HCT116 (cell line): Measurements from ENCODE around the gene ITIH5. TPM values are rescaled to one million over a fixed set of nuclear protein-coding genes. Genes with fewer than 3 reads are reported as not detected.
"Not testable (repeated sequence)": the region's sequence is repeated elsewhere in the genome, so short reads cannot be mapped to it uniquely, and the experiment has no call there.

Source experiments
- ATAC-seq: fragments of 200-7000 bp; cut with Tn5 transposase; 2 replicates; pipeline ENCODE4 v1.9.1; 2020; ENCODE audit warnings: mild to moderate bottlenecking, moderate library complexity
- BruUV-seq: library from RNA; stranded (reverse); fragments of 400-500 nt; replicated peaks from 2 replicates; lab custom pipeline; 2021; lab: Mats Ljungman, UMichigan
- CTCF ChIA-PET: fragments of 300-600 bp; sonication (Branson Sonifier 250); formaldehyde crosslinking; loops from one replicate; lab custom pipeline; 2021; ENCODE audit warnings: antibody characterized with exemption; lab: Charles Lee
- POLR2A ChIA-PET: fragments of 300-600, 350-600 bp; sonication (Branson Sonifier 250); formaldehyde crosslinking; loops from one replicate; lab custom pipeline; 2021; ENCODE audit warnings: antibody characterized with exemption; lab: Charles Lee
- RAD21 ChIA-PET, 2 experiments: fragments of 300-600 bp; sonication (Branson Sonifier 250); formaldehyde crosslinking; loops; one replicate each; lab custom pipeline; 2023; ENCODE audit warnings: low total read pairs in 2 of 2; ENCODE audit not compliant: uncharacterized antibody in 2 of 2, unreplicated experiment in 2 of 2, low non-redundant PET in 1 of 2; lab: Charles Lee
- DNase-seq: peaks from one replicate; pipeline ENCODE4 v3.0.0-alpha.2; 2010; ENCODE audit warnings: low read depth, low spot score
- H2AFZ ChIP-seq: fragments of 200-600 bp; shearing (Covaris generic), sonication (generic); 2 replicates; pipeline ENCODE4 v1.6.1; 2017; ENCODE audit warnings: low read depth, mixed run types, mixed read lengths, antibody characterized with exemption, low read length; ENCODE audit not compliant: poor library complexity, severe bottlenecking
- H3K27ac ChIP-seq: 2 replicates; pipeline ENCODE4 v1.5.1; 2012; ENCODE audit warnings: low read depth, low read length
- H3K27me3 ChIP-seq: fragments of 200-600 bp; sonication (generic); 2 replicates; pipeline ENCODE4 v1.6.1; 2016; ENCODE audit warnings: mixed run types, low read length, mixed read lengths; ENCODE audit not compliant: insufficient read depth
- H3K36me3 ChIP-seq, 2 experiments: fragments of 200-500 bp in 1 of 2; fragments of 200-600 bp in 1 of 2; sonication (Bioruptor generic) in 1 of 2; sonication (generic) in 1 of 2; 2 replicates each; pipeline versions ENCODE4 v1.5.1 to v1.6.1; 2014 to 2016; ENCODE audit warnings: low read length in 2 of 2, inconsistent platforms in 1 of 2, mixed read lengths in 1 of 2, mixed run types in 1 of 2; ENCODE audit not compliant: insufficient read depth in 2 of 2, control insufficient read depth in 1 of 2
- H3K4me1 ChIP-seq, 2 experiments: fragments of 200-600 bp in 1 of 2; sonication (generic) in 1 of 2; 2 replicates each; pipeline versions ENCODE4 v1.5.1 to v1.6.1; 2012 to 2017; ENCODE audit warnings: low read length in 2 of 2, inconsistent platforms in 1 of 2, mild to moderate bottlenecking in 1 of 2, mixed read lengths in 1 of 2, mixed run types in 1 of 2, moderate library complexity in 1 of 2; ENCODE audit not compliant: insufficient read depth in 2 of 2, control insufficient read depth in 1 of 2
- H3K4me2 ChIP-seq: fragments of 200-600 bp; sonication (generic); 2 replicates; pipeline ENCODE4 v1.6.1; 2017; ENCODE audit warnings: mixed run types, low read length, mixed read lengths
- H3K4me3 ChIP-seq, 2 experiments: fragments of 200-600 bp in 1 of 2; sonication (generic) in 1 of 2; replicated peaks in 1 of 2; 2 replicates each; pipeline ENCODE4 v1.5.1; 2011 to 2016; ENCODE audit warnings: low read length in 2 of 2, control low read depth in 1 of 2, low read depth in 1 of 2, mild to moderate bottlenecking in 1 of 2, mixed read lengths in 1 of 2, mixed run types in 1 of 2
- H3K79me2 ChIP-seq: fragments of 200-600 bp; sonication (generic); 2 replicates; pipeline ENCODE4 v1.6.1; 2017; ENCODE audit warnings: mild to moderate bottlenecking, mixed run types, low read length, moderate library complexity, mixed read lengths; ENCODE audit not compliant: insufficient read depth
- H3K9ac ChIP-seq: fragments of 200-600 bp; sonication (generic); 2 replicates; pipeline ENCODE4 v1.6.1; 2016; ENCODE audit warnings: low read length, mixed read lengths
- H3K9me2 ChIP-seq: fragments of 200-600 bp; sonication (generic), shearing (Covaris generic); 2 replicates; pipeline ENCODE4 v1.6.1; 2017; ENCODE audit warnings: mixed run types, mild to moderate bottlenecking, moderate library complexity; ENCODE audit not compliant: insufficient read depth
- H3K9me3 ChIP-seq, 2 experiments: fragments of 200-500 bp in 1 of 2; fragments of 200-600 bp in 1 of 2; sonication (Bioruptor generic) in 1 of 2; sonication (generic) in 1 of 2; 2 replicates each; pipeline ENCODE4 v1.6.1; 2014 to 2017; ENCODE audit warnings: low read length in 2 of 2, mixed read lengths in 2 of 2, inconsistent platforms in 1 of 2, low read depth in 1 of 2, mild to moderate bottlenecking in 1 of 2, mixed run types in 1 of 2, moderate library complexity in 1 of 2; ENCODE audit not compliant: control insufficient read depth in 1 of 2, insufficient read depth in 1 of 2
- H4K20me1 ChIP-seq: fragments of 200-600 bp; sonication (generic), shearing (Covaris generic); 2 replicates; pipeline ENCODE4 v1.6.1; 2017; ENCODE audit warnings: mixed run types, mild to moderate bottlenecking, moderate library complexity; ENCODE audit not compliant: insufficient read depth
- ATF3 ChIP-seq: IDR thresholded peaks from 2 replicates; pipeline ENCODE4 v1.6.1; 2012
- CBX3 ChIP-seq: IDR thresholded peaks from 2 replicates; pipeline ENCODE4 v1.6.1; 2012; ENCODE audit warnings: low read depth
- CEBPB ChIP-seq: IDR thresholded peaks from 2 replicates; pipeline ENCODE4 v1.6.1; 2012; ENCODE audit warnings: low read depth
- CTCF ChIP-seq, 3 experiments: fragments of 200-600 bp in 1 of 3; sonication (generic) in 1 of 3; IDR thresholded peaks in 2 of 3; conservative IDR thresholded peaks in 1 of 3; 2 replicates each; pipeline ENCODE4 v1.5.1; 2012 to 2017; ENCODE audit warnings: low read depth in 2 of 3, low read length in 2 of 3, antibody characterized with exemption in 1 of 3, borderline replicate concordance in 1 of 3, control low read depth in 1 of 3, mild to moderate bottlenecking in 1 of 3, mixed read lengths in 1 of 3, mixed run types in 1 of 3, moderate library complexity in 1 of 3; ENCODE audit not compliant: insufficient read depth in 1 of 3
- EGR1 ChIP-seq: IDR thresholded peaks from 2 replicates; pipeline ENCODE4 v1.6.1; 2012; ENCODE audit warnings: low read depth
- ELF1 ChIP-seq: IDR thresholded peaks from 2 replicates; pipeline ENCODE4 v1.6.1; 2012; ENCODE audit warnings: low read depth, borderline replicate concordance
- EZH2phosphoT487 ChIP-seq: fragments of 200-600 bp; IDR thresholded peaks from 2 replicates; pipeline ENCODE4 v1.6.1; 2018; ENCODE audit warnings: antibody characterized with exemption, borderline replicate concordance
- JUND ChIP-seq: IDR thresholded peaks from 2 replicates; pipeline ENCODE4 v1.6.1; 2012
- MAX ChIP-seq: IDR thresholded peaks from 2 replicates; pipeline ENCODE4 v1.6.1; 2012
- POLR2A ChIP-seq: IDR thresholded peaks from 2 replicates; pipeline ENCODE4 v1.7.0; 2011; ENCODE audit warnings: borderline replicate concordance; ENCODE audit not compliant: insufficient read depth, insufficient read length; ENCODE audit errors: extremely low read depth
- POLR2AphosphoS5 ChIP-seq: IDR thresholded peaks from 2 replicates; pipeline ENCODE4 v1.6.1; 2011; ENCODE audit warnings: mild to moderate bottlenecking, low read depth, low read length, moderate library complexity
- RAD21 ChIP-seq: IDR thresholded peaks from 2 replicates; pipeline ENCODE4 v1.6.1; 2012; ENCODE audit warnings: low read depth, mild to moderate bottlenecking
- REST ChIP-seq: IDR thresholded peaks from 2 replicates; pipeline ENCODE4 v1.6.1; 2012; ENCODE audit warnings: low read depth
- SIN3A ChIP-seq: IDR thresholded peaks from 2 replicates; pipeline ENCODE4 v1.6.1; 2012; ENCODE audit warnings: low read depth
- SP1 ChIP-seq: IDR thresholded peaks from 2 replicates; pipeline ENCODE4 v1.6.1; 2012; ENCODE audit warnings: low read depth
- YY1 ChIP-seq: IDR thresholded peaks from 2 replicates; pipeline ENCODE4 v1.6.1; 2011; ENCODE audit warnings: low read length, low read depth, moderate library complexity, mild to moderate bottlenecking; ENCODE audit not compliant: insufficient replicate concordance; ENCODE audit errors: extremely low read depth
- ZFX ChIP-seq: fragments of 450-650 bp; IDR thresholded peaks from 2 replicates; pipeline ENCODE4 v1.6.1; 2017
- ZNF274 ChIP-seq: fragments of 200-500 bp; sonication (Bioruptor generic); IDR thresholded peaks from 2 replicates; pipeline ENCODE4 v1.6.1; 2014; ENCODE audit warnings: mild to moderate bottlenecking, low read depth, low read length, inconsistent platforms
- intact Hi-C: fragments of 100-400 bp; cut with micrococcal nuclease; formaldehyde crosslinking; loops from 2 replicates; pipeline ENCODE4 v1.10.0; 2022
- total RNA-seq: library from RNA; stranded (reverse); gene quantifications from one replicate; pipeline ENCODE4 v1.2.1, GENCODE V29; 2021; ENCODE audit not compliant: unreplicated experiment

Gene ITIH5
- total RNA-seq, 1 experiment from 2014 or later: not detected

- RAD21 ChIA-PET: no interaction called here
- no peak overlapping the region for H3K9ac ChIP-seq
- no peak for ATAC-seq
- peaks cover 14% of the 10 kb centered on the region; the same call in 1 of the 2 replicates for H3K27me3 ChIP-seq
- H3K9me3 ChIP-seq: no peaks in the 10 kb centered on the region
- H3K27ac ChIP-seq: no peak overlapping the region
- intact Hi-C loops: no loop called here
- H3K36me3 ChIP-seq: no peaks in the 10 kb centered on the region
- no peaks in the 10 kb centered on the region for H4K20me1 ChIP-seq
- no peaks in the 10 kb centered on the region for H3K79me2 ChIP-seq
- no TSS peak for BruUV-seq
- H3K4me3 ChIP-seq: no peak overlapping the region
- no peaks in the 10 kb centered on the region for H3K4me1 ChIP-seq
- CTCF ChIA-PET: no interaction called here
- POLR2A ChIA-PET: no interaction called here
- no peak overlapping the region for H3K4me2 ChIP-seq
- TF ChIP-seq ZNF274 (no peak), ATF3 (no peak), POLR2AphosphoS5 (no peak), REST (no peak), CBX3 (no peak), EZH2phosphoT487 (no peak), RAD21 (no peak), ELF1 (no peak), YY1 (no peak), SIN3A (no peak), POLR2A (no peak), CTCF (IDR thresholded peaks at IDR 0.05 in 2 of 3, conservative IDR thresholded peaks at IDR 0.05 in 1 of 3; ENCODE audit: borderline replicate concordance in 1 of 3, insufficient read depth in 1 of 3, low read depth in 2 of 3, low read length in 2 of 3) (no peak), SP1 (no peak), ZFX (no peak), JUND (no peak), EGR1 (no peak), MAX (no peak), CEBPB (no peak)
- H2AFZ ChIP-seq: no peak overlapping the region
- no peak for DNase-seq
- no peaks in the 10 kb centered on the region for H3K9me2 ChIP-seq
These were observed 48.7 kb upstream of the ITIH5 start for GRCh38 chr10:7715515-7715914.

- H3K9me3 ChIP-seq, H3K4me2 ChIP-seq, DNase-seq, H4K20me1 ChIP-seq, H3K9me2 ChIP-seq, intact Hi-C loops, H3K79me2 ChIP-seq, H3K9ac ChIP-seq, H3K4me1 ChIP-seq, H3K36me3 ChIP-seq, BruUV-seq, H3K27ac ChIP-seq, H2AFZ ChIP-seq, POLR2A ChIA-PET, RAD21 ChIA-PET, H3K4me3 ChIP-seq, ATAC-seq: not testable (repeated sequence)
- peaks cover 29% of the 10 kb centered on the region for H3K27me3 ChIP-seq
- CTCF ChIA-PET: interaction anchor here (1.1 kb wide), 1 partner anchor 186 kb away, joined by 4 read pairs; no protein-coding TSS in a partner anchor
These were observed 44.3 kb upstream of the ITIH5 start for GRCh38 chr10:7711075-7711474.
